ENCODE data around the gene ELP1.
"Not testable (repeated sequence)": the region's sequence is repeated elsewhere in the genome, so short reads cannot be mapped to it uniquely, and the experiment has no call there.

The ELP1 gene

GRCh38 chr9:108903420-108904103, 30.4 kb downstream of the ELP1 start:
- peaks cover 84% of the 10 kb centered on the region for H3K36me3 ChIP-seq (ENCODE audit: insufficient read depth, low read length)

GRCh38 chr9:108900176-108900575, 33.7 kb downstream of the ELP1 start:
- DNase-seq = no peak
- no peak for TF ChIP-seq EZH2 (IDR thresholded peaks at IDR 0.05; ENCODE audit: borderline replicate concordance, low read depth, low read length, severe bottlenecking)
- TF ChIP-seq CTCF (IDR thresholded peaks at IDR 0.05; ENCODE audit: borderline replicate concordance, extremely low read depth, low read length, poor library complexity, severe bottlenecking) = no peak
- H3K27ac ChIP-seq (ENCODE audit: low read length) = no peak overlapping the region
- no peaks in the 10 kb centered on the region for H3K79me2 ChIP-seq (ENCODE audit: insufficient read depth, low read length)
- H2AFZ ChIP-seq (ENCODE audit: low read depth, low read length) = no peak overlapping the region
- no peaks in the 10 kb centered on the region for H3K9me3 ChIP-seq (ENCODE audit: insufficient read depth, low read length, severe bottlenecking)
- no peak overlapping the region for H3K4me2 ChIP-seq (ENCODE audit: insufficient read depth, low read length)
- H3K4me1 ChIP-seq (ENCODE audit: insufficient read depth, low read length) = no peaks in the 10 kb centered on the region
- no peaks in the 10 kb centered on the region for H3K27me3 ChIP-seq (ENCODE audit: insufficient read depth, low read length, poor library complexity)
- H4K20me1 ChIP-seq (ENCODE audit: insufficient read depth, low read length) = no peaks in the 10 kb centered on the region
- no peak overlapping the region for H3K9ac ChIP-seq (ENCODE audit: low read depth, low read length)
- no peak for ATAC-seq (ENCODE audit: insufficient read depth, low read depth)
- H3K4me3 ChIP-seq (ENCODE audit: low read depth in 1 of 2, low read length in 2 of 2) = no peak overlapping the region
- peaks cover 82% of the 10 kb centered on the region for H3K36me3 ChIP-seq (ENCODE audit: insufficient read depth, low read length)

More at GRCh38 chr9:108903420-108904103, 30.4 kb downstream of the ELP1 start:
- no peak for DNase-seq
- H3K9ac ChIP-seq (ENCODE audit: low read depth, low read length) = no peak overlapping the region
- no peak overlapping the region for H2AFZ ChIP-seq (ENCODE audit: low read depth, low read length)
- no peak overlapping the region for H3K4me3 ChIP-seq (ENCODE audit: low read depth in 1 of 2, low read length in 2 of 2)
- no peaks in the 10 kb centered on the region for H4K20me1 ChIP-seq (ENCODE audit: insufficient read depth, low read length)
- H3K4me2 ChIP-seq (ENCODE audit: insufficient read depth, low read length) = no peak overlapping the region
- H3K27ac ChIP-seq (ENCODE audit: low read length) = no peak overlapping the region
- TF ChIP-seq EZH2 (IDR thresholded peaks at IDR 0.05; ENCODE audit: borderline replicate concordance, low read depth, low read length, severe bottlenecking) (no peak), CTCF (IDR thresholded peaks at IDR 0.05; ENCODE audit: borderline replicate concordance, extremely low read depth, low read length, poor library complexity, severe bottlenecking) (no peak)
- H3K9me3 ChIP-seq (ENCODE audit: insufficient read depth, low read length, severe bottlenecking) = no peaks in the 10 kb centered on the region
- no peaks in the 10 kb centered on the region for H3K27me3 ChIP-seq (ENCODE audit: insufficient read depth, low read length, poor library complexity)
- no peaks in the 10 kb centered on the region for H3K79me2 ChIP-seq (ENCODE audit: insufficient read depth, low read length)
- ATAC-seq (ENCODE audit: insufficient read depth, low read depth) = no peak
- H3K4me1 ChIP-seq (ENCODE audit: insufficient read depth, low read length) = no peaks in the 10 kb centered on the region

- not testable (repeated sequence) for H2AFZ ChIP-seq (ENCODE audit: low read depth, low read length); H3K79me2 ChIP-seq (ENCODE audit: insufficient read depth, low read length); H3K4me1 ChIP-seq (ENCODE audit: insufficient read depth, low read length); H3K27me3 ChIP-seq (ENCODE audit: insufficient read depth, low read length, poor library complexity); DNase-seq; H3K27ac ChIP-seq (ENCODE audit: low read length); H3K4me3 ChIP-seq (ENCODE audit: low read depth in 1 of 2, low read length in 2 of 2); H4K20me1 ChIP-seq (ENCODE audit: insufficient read depth, low read length); H3K9me3 ChIP-seq (ENCODE audit: insufficient read depth, low read length, severe bottlenecking); ATAC-seq (ENCODE audit: insufficient read depth, low read depth); H3K4me2 ChIP-seq (ENCODE audit: insufficient read depth, low read length); H3K9ac ChIP-seq (ENCODE audit: low read depth, low read length)
- peaks cover 81% of the 10 kb centered on the region for H3K36me3 ChIP-seq (ENCODE audit: insufficient read depth, low read length)
Measured at GRCh38 chr9:108899023-108899695, 34.8 kb downstream of the ELP1 start.

- DNase-seq (no peak), ATAC-seq (ENCODE audit: insufficient read depth, low read depth) (no peak)
- H3K27ac ChIP-seq (ENCODE audit: low read length) = no peak overlapping the region
- H4K20me1 ChIP-seq (ENCODE audit: insufficient read depth, low read length) = no peaks in the 10 kb centered on the region
- TF ChIP-seq CTCF (IDR thresholded peaks at IDR 0.05; ENCODE audit: borderline replicate concordance, extremely low read depth, low read length, poor library complexity, severe bottlenecking) (no peak), EZH2 (IDR thresholded peaks at IDR 0.05; ENCODE audit: borderline replicate concordance, low read depth, low read length, severe bottlenecking) (no peak)
- no peak overlapping the region for H3K4me2 ChIP-seq (ENCODE audit: insufficient read depth, low read length)
- H3K9me3 ChIP-seq (ENCODE audit: insufficient read depth, low read length, severe bottlenecking) = no peaks in the 10 kb centered on the region
- H3K4me3 ChIP-seq (ENCODE audit: low read depth in 1 of 2, low read length in 2 of 2) = no peak overlapping the region
- peaks cover 80% of the 10 kb centered on the region for H3K36me3 ChIP-seq (ENCODE audit: insufficient read depth, low read length)
- no peaks in the 10 kb centered on the region for H3K79me2 ChIP-seq (ENCODE audit: insufficient read depth, low read length)
- no peaks in the 10 kb centered on the region for H3K4me1 ChIP-seq (ENCODE audit: insufficient read depth, low read length)
- H3K27me3 ChIP-seq (ENCODE audit: insufficient read depth, low read length, poor library complexity) = no peaks in the 10 kb centered on the region
- H3K9ac ChIP-seq (ENCODE audit: low read depth, low read length) = no peak overlapping the region
- H2AFZ ChIP-seq (ENCODE audit: low read depth, low read length) = no peak overlapping the region
Measured at GRCh38 chr9:108897324-108898096, 36.4 kb downstream of the ELP1 start.

Data from DND-41 (cell line).